Smooth muscle cell (in vitro differentiated cells): Measurements from ENCODE around the gene TGDS. TPM values are rescaled to one million over a fixed set of nuclear protein-coding genes. Genes with fewer than 3 reads are reported as not detected.

Source experiments
- DNase-seq: peaks from one replicate; lab custom pipeline; 2025; ENCODE audit not compliant: unreplicated experiment; lab: John Stamatoyannopoulos, UW
- H2AFZ ChIP-seq: fragments of 200-600 bp; sonication (generic); 2 replicates; pipeline ENCODE4 v1.6.0; 2016; ENCODE audit warnings: antibody characterized with exemption, low read depth, mild to moderate bottlenecking
- H3F3A ChIP-seq: fragments of 200-600 bp; sonication (generic); 2 replicates; pipeline ENCODE4 v1.6.0; 2017; ENCODE audit warnings: antibody characterized with exemption, low read depth
- H3K27ac ChIP-seq: fragments of 200-600 bp; sonication (generic); 2 replicates; pipeline ENCODE4 v1.5.1; 2016; ENCODE audit warnings: low read depth, mild to moderate bottlenecking
- H3K27me3 ChIP-seq: fragments of 200-600 bp; sonication (generic); 2 replicates; pipeline ENCODE4 v1.6.1; 2016; ENCODE audit warnings: low read depth, mild to moderate bottlenecking
- H3K36me3 ChIP-seq: fragments of 200-600 bp; sonication (generic); 2 replicates; pipeline ENCODE4 v1.5.1; 2016; ENCODE audit warnings: low read depth
- H3K4me1 ChIP-seq: fragments of 200-600 bp; sonication (generic); 2 replicates; pipeline ENCODE4 v1.5.1; 2016; ENCODE audit warnings: low read depth
- H3K4me2 ChIP-seq: fragments of 200-600 bp; sonication (generic); 2 replicates; pipeline ENCODE4 v1.6.0; 2016; ENCODE audit warnings: mild to moderate bottlenecking
- H3K4me3 ChIP-seq: fragments of 200-600 bp; sonication (generic); 2 replicates; pipeline ENCODE4 v1.5.1; 2016; ENCODE audit warnings: mild to moderate bottlenecking
- H3K79me2 ChIP-seq: fragments of 200-600 bp; sonication (generic); 2 replicates; pipeline ENCODE4 v1.6.0; 2016; ENCODE audit warnings: low read depth, mild to moderate bottlenecking
- H3K9ac ChIP-seq: fragments of 200-600 bp; sonication (generic); 2 replicates; pipeline ENCODE4 v1.6.0; 2016; ENCODE audit warnings: low read depth
- H3K9me3 ChIP-seq: fragments of 200-600 bp; sonication (generic); replicated peaks from 2 replicates; pipeline ENCODE4 v1.5.1; 2016; ENCODE audit warnings: low read depth
- H4K20me1 ChIP-seq: fragments of 200-600 bp; sonication (generic); 2 replicates; pipeline ENCODE4 v1.6.0; 2016; ENCODE audit warnings: low read depth
- CTCF ChIP-seq: fragments of 200-600 bp; sonication (generic); IDR thresholded peaks from 2 replicates; pipeline ENCODE4 v1.5.1; 2017; ENCODE audit warnings: borderline replicate concordance, mild to moderate bottlenecking, antibody characterized with exemption; ENCODE audit not compliant: insufficient read depth, poor library complexity, severe bottlenecking
- WGBS: methylation state at CpG from one replicate; pipeline ENCODE4 v1.1.7; 2016; ENCODE audit warnings: low lambda C conversion rate; 5-methylcytosine and 5-hydroxymethylcytosine counted together
- polyA plus RNA-seq: library from polyadenylated mRNA; unstranded; fragments of >200 nt; fragmentation: Nextera tagmentation; extraction: Ambion mirVana; gene quantifications from 2 replicates; pipeline ENCODE4 v1.2.1, GENCODE V29; 2016
- total RNA-seq: library from RNA; depleted of rRNA; stranded (reverse); fragments of >200 nt; gene quantifications from 2 replicates; pipeline ENCODE4 v1.2.3, GENCODE V29; 2014

The TGDS gene
- total and polyA plus RNA-seq, 2 experiments from 2014 or later, result 16.0 to 17.1 TPM

- Histone ChIP-seq H3K4me1 (no peaks in the 10 kb centered on the region), H4K20me1 (peaks cover 18% of the 10 kb centered on the region), H3F3A (no peaks in the 10 kb centered on the region), H3K9ac (no peak overlapping the region), H3K27ac (no peak overlapping the region), H3K36me3 (peaks cover 12% of the 10 kb centered on the region), H2AFZ (no peak overlapping the region), H3K4me2 (no peak overlapping the region), H3K27me3 (no peaks in the 10 kb centered on the region), H3K9me3 (no peaks in the 10 kb centered on the region), H3K79me2 (peaks cover 6% of the 10 kb centered on the region), H3K4me3 (no peak overlapping the region)
- 97% methylated on average over 1 of the region's 1 CpG for WGBS
- no peak for DNase-seq
- TF ChIP-seq CTCF, result no peak
Measured at GRCh38 chr13:94583926-94584325, 12.0 kb downstream of the TGDS start.

- H3K4me1 ChIP-seq, result no peaks in the 10 kb centered on the region
- WGBS, result 94% methylated on average over 1 of the region's 1 CpG
- no peak overlapping the region for H3K4me2 ChIP-seq
- no peak overlapping the region for H3K9ac ChIP-seq
- H3K27me3 ChIP-seq, result no peaks in the 10 kb centered on the region
- peaks cover 6% of the 10 kb centered on the region for H4K20me1 ChIP-seq
- DNase-seq, result no peak
- H2AFZ ChIP-seq, result no peak overlapping the region
- H3K4me3 ChIP-seq, result no peak overlapping the region
- peaks cover under 1% of the 10 kb centered on the region for H3K79me2 ChIP-seq
- H3K27ac ChIP-seq, result no peak overlapping the region
- no peaks in the 10 kb centered on the region for H3K9me3 ChIP-seq
- H3K36me3 ChIP-seq, result peaks cover 24% of the 10 kb centered on the region
- TF ChIP-seq CTCF, result no peak
- no peaks in the 10 kb centered on the region for H3F3A ChIP-seq
Measured at GRCh38 chr13:94579063-94579462, 16.9 kb downstream of the TGDS start.

GRCh38 chr13:94569615-94570014 is 26.3 kb downstream of the TGDS start:
- no peaks in the 10 kb centered on the region for H3K79me2 ChIP-seq
- no peaks in the 10 kb centered on the region for H3K4me1 ChIP-seq
- no peak overlapping the region for H3K4me3 ChIP-seq
- no peak for DNase-seq
- H3K27ac ChIP-seq, result no peak overlapping the region
- H3K27me3 ChIP-seq, result no peaks in the 10 kb centered on the region
- no peak overlapping the region for H2AFZ ChIP-seq
- no peaks in the 10 kb centered on the region for H3F3A ChIP-seq
- 96% methylated on average over 3 of the region's 3 CpGs for WGBS
- H3K9ac ChIP-seq, result no peak overlapping the region
- TF ChIP-seq CTCF, result no peak
- H3K36me3 ChIP-seq, result peaks cover 4% of the 10 kb centered on the region
- no peaks in the 10 kb centered on the region for H4K20me1 ChIP-seq
- H3K4me2 ChIP-seq, result no peak overlapping the region
- no peaks in the 10 kb centered on the region for H3K9me3 ChIP-seq

- H3K4me2 ChIP-seq, result no peak overlapping the region
- H3K4me1 ChIP-seq, result no peaks in the 10 kb centered on the region
- H3K9ac ChIP-seq, result no peak overlapping the region
- 100% methylated on average over 1 of the region's 1 CpG for WGBS
- H3K79me2 ChIP-seq, result no peaks in the 10 kb centered on the region
- no peak overlapping the region for H2AFZ ChIP-seq
- no peak overlapping the region for H3K27ac ChIP-seq
- TF ChIP-seq CTCF, result no peak
- peaks cover 2% of the 10 kb centered on the region for H3K36me3 ChIP-seq
- no peak overlapping the region for H3K4me3 ChIP-seq
- DNase-seq, result no peak
- no peaks in the 10 kb centered on the region for H4K20me1 ChIP-seq
- no peaks in the 10 kb centered on the region for H3K27me3 ChIP-seq
- no peaks in the 10 kb centered on the region for H3F3A ChIP-seq
- no peaks in the 10 kb centered on the region for H3K9me3 ChIP-seq
Measured at GRCh38 chr13:94568443-94568842, 27.5 kb downstream of the TGDS start.
